Measurements from ENCODE around the gene U2AF1L4. TPM values are rescaled to one million over a fixed set of nuclear protein-coding genes. Genes with fewer than 3 reads are reported as not detected.

U2AF1L4 gene
- total and polyA plus RNA-seq, 2 experiments from 2014 or later: 27.4 to 60.7 TPM

- Histone ChIP-seq H4K20me1 (ENCODE audit: insufficient read depth, poor library complexity, severe bottlenecking) (no peaks in the 10 kb centered on the region), H3K79me2 (peaks cover 26% of the 10 kb centered on the region), H2AFZ (no peak within 1 kb of the TSS), H3K36me3 (replicated peaks; ENCODE audit: insufficient read depth, low read depth) (no peaks in the 10 kb centered on the region), H3K4me1 (ENCODE audit: insufficient read depth) (peaks cover 28% of the 10 kb centered on the region), H3K9me3 (ENCODE audit: low read depth) (no peaks in the 10 kb centered on the region), H3K27ac (peak within 1 kb of the TSS; percentile 97), H3K27me3 (peaks cover 2% of the 10 kb centered on the region), H3K4me3 (peak within 1 kb of the TSS; percentile 28), H3K4me2 (peak within 1 kb of the TSS; percentile 74), H3K9me2 (replicated peaks; ENCODE audit: insufficient read depth) (no peaks in the 10 kb centered on the region)
- DNase-seq (ENCODE audit: low spot score): peak; percentile 75
- 18% methylated on average over 30 of the region's 52 CpGs for WGBS (ENCODE audit: low lambda C conversion rate, missing lambda C conversion rate)
- TF ChIP-seq, protein P1, sequence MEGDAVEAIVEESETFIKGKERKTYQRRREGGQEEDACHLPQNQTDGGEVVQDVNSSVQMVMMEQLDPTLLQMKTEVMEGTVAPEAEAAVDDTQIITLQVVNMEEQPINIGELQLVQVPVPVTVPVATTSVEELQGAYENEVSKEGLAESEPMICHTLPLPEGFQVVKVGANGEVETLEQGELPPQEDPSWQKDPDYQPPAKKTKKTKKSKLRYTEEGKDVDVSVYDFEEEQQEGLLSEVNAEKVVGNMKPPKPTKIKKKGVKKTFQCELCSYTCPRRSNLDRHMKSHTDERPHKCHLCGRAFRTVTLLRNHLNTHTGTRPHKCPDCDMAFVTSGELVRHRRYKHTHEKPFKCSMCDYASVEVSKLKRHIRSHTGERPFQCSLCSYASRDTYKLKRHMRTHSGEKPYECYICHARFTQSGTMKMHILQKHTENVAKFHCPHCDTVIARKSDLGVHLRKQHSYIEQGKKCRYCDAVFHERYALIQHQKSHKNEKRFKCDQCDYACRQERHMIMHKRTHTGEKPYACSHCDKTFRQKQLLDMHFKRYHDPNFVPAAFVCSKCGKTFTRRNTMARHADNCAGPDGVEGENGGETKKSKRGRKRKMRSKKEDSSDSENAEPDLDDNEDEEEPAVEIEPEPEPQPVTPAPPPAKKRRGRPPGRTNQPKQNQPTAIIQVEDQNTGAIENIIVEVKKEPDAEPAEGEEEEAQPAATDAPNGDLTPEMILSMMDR (IDR thresholded peaks at IDR 0.05; ENCODE audit: poor library complexity): no peak
- TF ChIP-seq EZH2phosphoT487 (IDR thresholded peaks at IDR 0.05; ENCODE audit: low read depth, severe bottlenecking, unreplicated experiment) (no peak), EZH2 (IDR thresholded peaks at IDR 0.05; ENCODE audit: borderline replicate concordance) (peak; percentile 31)
Measured at GRCh38 chr19:35756377-35757230, 11.4 kb upstream of the U2AF1L4 start, which contains the start of gene HSPB6. HSPB6 (minus strand) TSS chr19:35757029; CDS start chr19:35757008, 21 bp downstream.

DNA sequence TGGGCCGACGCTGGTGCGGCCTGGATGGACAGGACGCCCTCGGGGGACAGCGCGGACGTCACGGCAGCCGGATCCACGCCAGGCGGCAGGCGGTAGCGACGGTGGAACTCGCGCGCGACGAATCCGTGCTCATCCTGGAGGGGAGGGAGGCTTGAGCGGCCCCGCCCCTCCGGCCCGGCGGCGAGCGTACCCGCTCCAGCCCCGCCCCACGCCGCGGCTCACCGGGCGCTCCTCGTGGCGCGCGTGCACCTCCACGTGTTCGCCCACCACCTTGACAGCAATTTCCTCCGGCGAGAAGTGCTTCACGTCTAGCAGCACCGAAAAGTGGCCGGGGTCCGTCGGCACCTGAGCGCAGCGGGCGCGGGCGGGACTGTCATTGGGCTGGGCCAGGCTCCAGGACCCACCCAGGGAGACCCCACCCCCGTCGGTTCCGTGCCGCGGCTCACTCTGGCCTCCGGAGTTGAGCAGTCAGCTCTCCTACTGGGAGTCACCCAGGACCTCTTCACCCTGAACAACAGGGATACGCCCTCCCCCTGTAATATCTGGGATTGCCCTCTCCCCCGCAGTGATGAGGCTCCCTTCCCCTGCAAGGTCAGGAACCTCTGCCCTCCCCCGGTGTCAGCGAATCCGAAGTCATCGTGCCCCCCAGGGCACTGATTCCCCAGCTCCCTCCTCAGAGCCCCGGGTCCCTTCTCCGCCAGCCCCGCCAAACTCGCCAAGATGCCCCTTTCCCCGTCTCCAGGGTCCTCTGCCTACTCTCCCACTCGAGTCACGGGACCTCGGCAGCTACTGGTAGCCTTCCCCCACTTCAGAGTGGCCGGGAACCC, 10.5 kb upstream of the U2AF1L4 start:
- peaks cover 28% of the 10 kb centered on the region for H3K4me1 ChIP-seq (ENCODE audit: insufficient read depth)

GRCh38 chr19:35755131-35755549, 9.9 kb upstream of the U2AF1L4 start:
- Histone ChIP-seq H3K9me2 (replicated peaks; ENCODE audit: insufficient read depth) (no peaks in the 10 kb centered on the region), H3K27me3 (peaks cover 2% of the 10 kb centered on the region), H3K4me1 (ENCODE audit: insufficient read depth) (peaks cover 28% of the 10 kb centered on the region), H3K9me3 (ENCODE audit: low read depth) (no peaks in the 10 kb centered on the region), H3K27ac (peak overlapping the region; percentile 97), H3K4me2 (peak overlapping the region; percentile 74), H3K4me3 (no peak overlapping the region), H4K20me1 (ENCODE audit: insufficient read depth, poor library complexity, severe bottlenecking) (no peaks in the 10 kb centered on the region), H3K79me2 (peaks cover 23% of the 10 kb centered on the region), H3K36me3 (replicated peaks; ENCODE audit: insufficient read depth, low read depth) (no peaks in the 10 kb centered on the region), H2AFZ (no peak overlapping the region)
- WGBS (ENCODE audit: low lambda C conversion rate, missing lambda C conversion rate): 54% methylated on average over 17 of the region's 17 CpGs
- TF ChIP-seq, protein P1 (IDR thresholded peaks at IDR 0.05; ENCODE audit: poor library complexity): no peak
- TF ChIP-seq EZH2 (IDR thresholded peaks at IDR 0.05; ENCODE audit: borderline replicate concordance) (no peak), EZH2phosphoT487 (IDR thresholded peaks at IDR 0.05; ENCODE audit: low read depth, severe bottlenecking, unreplicated experiment) (no peak)
- DNase-seq (ENCODE audit: low spot score): no peak

More for the DNA sequence above, 10.5 kb upstream of the U2AF1L4 start:
- Histone ChIP-seq H3K36me3 (replicated peaks; ENCODE audit: insufficient read depth, low read depth) (no peaks in the 10 kb centered on the region), H3K9me2 (replicated peaks; ENCODE audit: insufficient read depth) (no peaks in the 10 kb centered on the region), H3K79me2 (peaks cover 24% of the 10 kb centered on the region), H2AFZ (no peak overlapping the region), H3K4me3 (no peak overlapping the region), H3K4me2 (peak overlapping the region; percentile 74), H3K27ac (peak overlapping the region; percentile 97), H3K27me3 (peaks cover 2% of the 10 kb centered on the region), H3K9me3 (ENCODE audit: low read depth) (no peaks in the 10 kb centered on the region), H4K20me1 (ENCODE audit: insufficient read depth, poor library complexity, severe bottlenecking) (no peaks in the 10 kb centered on the region)
- TF ChIP-seq, protein P1 (IDR thresholded peaks at IDR 0.05; ENCODE audit: poor library complexity): no peak
- TF ChIP-seq EZH2phosphoT487 (IDR thresholded peaks at IDR 0.05; ENCODE audit: low read depth, severe bottlenecking, unreplicated experiment): no peak
- TF ChIP-seq EZH2 (IDR thresholded peaks at IDR 0.05; ENCODE audit: borderline replicate concordance): no peak
- WGBS (ENCODE audit: low lambda C conversion rate, missing lambda C conversion rate): 32% methylated on average over 34 of the region's 74 CpGs
- peak; percentile 70 for DNase-seq (ENCODE audit: low spot score)

Data from hepatocyte (in vitro differentiated cells).